ENCODE data around the gene PPM1E. TPM values are rescaled to one million over a fixed set of nuclear protein-coding genes. Genes with fewer than 3 reads are reported as not detected.
A peak's percentile ranks its signal among the peaks of the same experiment; 100 is the strongest.

PPM1E gene
- total RNA-seq, 3 donors from 2014 or later: 0.47 to 0.48 TPM; not detected in 1

- H3K4me1 ChIP-seq (ENCODE audit: low read depth): peaks cover 3% of the 10 kb centered on the region
- no peak for TF ChIP-seq CTCF (IDR thresholded peaks at IDR 0.05)
- H3K4me3 ChIP-seq: no peak overlapping the region
- no peak for DNase-seq
- ATAC-seq: no peak
- H3K36me3 ChIP-seq (ENCODE audit: low read depth): no peaks in the 10 kb centered on the region
- H3K9me3 ChIP-seq: no peaks in the 10 kb centered on the region
- intact Hi-C loops (cut with DNase I, micrococcal nuclease): loop anchor here in 1 of 2 donors (10.0 kb wide), 1 partner anchor 288 kb away; no protein-coding TSS in a partner anchor
These were observed 247.2 kb downstream of the PPM1E start for GRCh38 chr17:59002848-59003247.

GRCh38 chr17:59003860-59004259 lies 248.2 kb downstream of the PPM1E start:
- ATAC-seq (no peak), DNase-seq (no peak)
- TF ChIP-seq CTCF (IDR thresholded peaks at IDR 0.05): no peak
- Histone ChIP-seq H3K36me3 (ENCODE audit: low read depth) (no peaks in the 10 kb centered on the region), H3K9me3 (no peaks in the 10 kb centered on the region), H3K4me3 (no peak overlapping the region), H3K4me1 (ENCODE audit: low read depth) (peaks cover 3% of the 10 kb centered on the region)
- intact Hi-C loops (cut with DNase I, micrococcal nuclease): loop anchor here in 1 of 2 donors (10.0 kb wide), 1 partner anchor 289 kb away; no protein-coding TSS in a partner anchor

- no peaks in the 10 kb centered on the region for H3K36me3 ChIP-seq (ENCODE audit: low read depth)
- intact Hi-C loops (cut with DNase I, micrococcal nuclease): loop anchor here (5.0 to 10.0 kb wide), 2 partner anchors 290 to 292 kb away; no protein-coding TSS in a partner anchor
- no peaks in the 10 kb centered on the region for H3K9me3 ChIP-seq
- DNase-seq (peak in 2 of 3 donors; percentile 39 to 82), ATAC-seq (peak; percentile 85)
- no peak overlapping the region for H3K4me3 ChIP-seq
- peaks cover 3% of the 10 kb centered on the region for H3K4me1 ChIP-seq (ENCODE audit: low read depth)
- TF ChIP-seq CTCF (IDR thresholded peaks at IDR 0.05): peak; percentile 88
These were observed 248.9 kb downstream of the PPM1E start for GRCh38 chr17:59004338-59005111.

- Histone ChIP-seq H3K9me3 (no peaks in the 10 kb centered on the region), H3K4me3 (no peak overlapping the region), H3K4me1 (ENCODE audit: low read depth) (peaks cover 3% of the 10 kb centered on the region), H3K36me3 (ENCODE audit: low read depth) (no peaks in the 10 kb centered on the region)
- no peak for TF ChIP-seq CTCF (IDR thresholded peaks at IDR 0.05)
- no peak for ATAC-seq
- intact Hi-C loops (cut with DNase I, micrococcal nuclease): loop anchor here (5.0 to 10.0 kb wide), 2 partner anchors 293 to 296 kb away; no protein-coding TSS in a partner anchor
- DNase-seq: no peak
These were observed 252.3 kb downstream of the PPM1E start for GRCh38 chr17:59007995-59008394.

GRCh38 chr17:59008737-59009136 lies 253.1 kb downstream of the PPM1E start:
- no peaks in the 10 kb centered on the region for H3K9me3 ChIP-seq
- H3K4me1 ChIP-seq (ENCODE audit: low read depth): peaks cover 3% of the 10 kb centered on the region
- no peak overlapping the region for H3K4me3 ChIP-seq
- TF ChIP-seq CTCF (IDR thresholded peaks at IDR 0.05): no peak
- DNase-seq (no peak), ATAC-seq (no peak)
- H3K36me3 ChIP-seq (ENCODE audit: low read depth): no peaks in the 10 kb centered on the region
- intact Hi-C loops (cut with DNase I, micrococcal nuclease): loop anchor here (5.0 to 10.0 kb wide), 2 partner anchors 294 to 296 kb away; no protein-coding TSS in a partner anchor
